NCI-H69 (cell line): Measurements from ENCODE around the gene TUBGCP3.
"Not testable (repeated sequence)": the region's sequence is repeated elsewhere in the genome, so short reads cannot be mapped to it uniquely, and the experiment has no call there.

Source experiments
- DNase-seq: peaks from one replicate; lab custom pipeline; 2025; lab: John Stamatoyannopoulos, UW

Gene TUBGCP3

DNA sequence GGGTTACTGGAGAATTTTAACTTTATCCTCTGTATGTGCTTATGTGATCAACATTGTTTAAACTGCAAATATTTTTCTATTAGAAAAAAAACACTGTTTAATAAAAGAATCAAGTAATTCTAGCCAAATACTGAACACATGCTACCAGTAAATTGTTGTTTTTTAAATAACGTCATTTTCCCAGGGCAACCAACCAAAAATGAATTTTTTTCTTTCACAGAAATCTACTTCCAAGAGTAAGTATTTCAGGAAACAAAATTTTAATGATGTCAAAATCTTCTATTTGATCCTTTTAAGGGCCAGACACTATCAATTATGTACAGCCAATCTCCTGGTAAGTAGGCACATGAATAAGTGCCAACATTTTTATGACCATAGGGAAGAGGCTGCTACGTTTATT lies 57.1 kb downstream of the TUBGCP3 start:
- DNase-seq: no peak

GRCh38 chr13:112529216-112529615 lies 58.7 kb downstream of the TUBGCP3 start:
- DNase-seq: no peak

DNA sequence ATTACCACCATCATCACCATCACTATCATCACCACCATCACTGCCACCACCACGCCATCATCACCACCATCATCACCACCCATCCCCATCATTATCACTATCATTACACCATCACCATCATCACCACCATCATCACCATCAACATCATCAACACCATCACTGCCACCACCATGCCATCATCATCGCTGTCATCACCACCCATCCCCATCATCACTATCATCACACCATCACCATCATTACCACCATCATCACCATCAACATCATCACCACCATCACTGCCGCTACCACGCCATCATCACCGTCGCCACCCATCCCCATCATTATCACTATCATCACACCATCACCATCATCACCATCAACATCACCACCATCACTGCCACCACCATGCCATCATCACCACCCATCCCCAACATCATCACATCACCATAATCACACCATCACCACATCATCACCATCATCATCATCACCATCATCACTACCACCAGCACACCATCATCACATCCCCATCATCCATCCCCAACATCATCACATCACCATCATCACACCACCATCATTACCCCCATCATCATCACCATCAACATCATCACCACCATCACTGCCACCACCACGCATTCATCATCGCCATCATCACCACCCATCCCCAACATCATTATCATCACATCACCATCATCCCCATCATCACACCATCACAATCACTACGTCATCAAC lies 61.7 kb downstream of the TUBGCP3 start:
- DNase-seq: no peak

- DNase-seq: no peak
Measured at GRCh38 chr13:112525356-112525945, 62.5 kb downstream of the TUBGCP3 start.

GRCh38 chr13:112522578-112522977 lies 65.4 kb downstream of the TUBGCP3 start:
- DNase-seq: no peak

DNA sequence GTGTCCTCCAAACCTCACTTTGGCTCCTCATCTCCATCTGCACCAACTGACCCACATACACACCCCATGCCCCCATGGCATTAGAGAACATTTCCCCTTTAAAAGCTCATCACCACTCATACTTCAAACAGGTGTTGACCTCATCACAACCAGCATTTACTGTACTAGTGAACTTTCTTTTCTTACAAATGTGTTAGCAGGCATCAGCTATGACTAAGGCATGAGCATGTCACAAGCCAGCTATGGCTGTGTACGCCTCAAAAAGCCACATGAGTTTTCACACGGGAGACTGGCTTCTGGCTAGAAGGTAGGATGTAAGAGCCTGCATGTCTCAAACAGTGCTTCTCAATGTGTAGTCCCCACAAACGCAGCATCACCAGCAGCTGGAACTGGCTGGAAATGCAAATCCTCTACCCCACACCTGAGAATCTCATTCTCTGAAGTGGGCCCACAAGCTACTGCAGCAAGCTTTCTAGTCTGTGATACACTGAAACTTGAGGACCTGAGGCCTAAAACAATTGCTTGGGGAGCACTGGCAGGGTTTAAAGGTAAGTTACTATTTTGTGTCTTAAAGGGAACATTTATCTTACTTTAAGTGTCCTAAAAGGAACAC lies 66.8 kb downstream of the TUBGCP3 start:
- DNase-seq: no peak

DNA sequence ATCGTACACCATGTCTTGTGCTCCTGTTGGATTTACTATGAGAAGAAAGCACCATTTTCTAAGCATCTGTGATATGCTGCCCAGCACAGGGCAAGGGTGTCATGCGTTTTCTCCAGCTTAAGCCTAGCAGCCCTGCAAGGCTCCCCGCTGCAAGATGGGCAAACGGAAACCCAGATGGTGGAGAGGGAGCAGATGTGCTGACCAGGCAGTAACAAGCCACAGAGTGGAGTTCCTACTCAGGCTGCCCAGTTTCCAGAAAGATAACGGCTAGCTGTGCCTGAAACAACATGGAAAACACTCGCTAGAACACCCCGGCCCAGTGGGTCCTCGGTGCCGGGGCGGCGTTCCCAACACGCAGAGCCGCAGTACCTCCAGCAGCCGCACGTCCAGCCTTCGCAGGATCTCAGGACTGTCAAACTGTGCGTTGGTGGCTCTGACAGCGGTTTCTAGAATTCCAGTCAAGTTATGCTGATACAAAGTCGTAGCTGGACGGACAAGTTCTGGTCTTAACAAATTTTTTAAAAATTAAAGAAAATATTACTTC lies 68.4 kb downstream of the TUBGCP3 start:
- no peak for DNase-seq

DNA sequence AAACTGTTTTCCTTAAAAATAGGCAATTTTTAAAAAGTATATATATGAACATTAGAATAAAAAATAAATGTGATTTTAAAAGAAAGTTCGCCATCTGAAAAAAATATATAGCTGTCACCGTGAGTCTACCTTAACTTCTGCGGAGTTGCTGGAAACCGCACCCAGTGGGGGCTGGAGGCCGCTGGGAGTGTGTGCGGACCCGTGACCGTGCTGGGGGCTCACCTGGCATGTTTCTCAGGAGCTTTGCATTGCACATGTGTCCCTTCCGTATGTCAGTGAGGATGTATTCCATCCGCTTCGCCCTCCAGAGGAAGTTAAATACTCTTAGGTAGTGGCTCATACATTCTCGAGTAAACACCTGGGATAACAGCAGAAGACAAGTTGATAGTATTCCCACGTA lies 71.7 kb downstream of the TUBGCP3 start:
- DNase-seq: no peak

GRCh38 chr13:112513761-112514160 lies 74.2 kb downstream of the TUBGCP3 start:
- no peak for DNase-seq

DNA sequence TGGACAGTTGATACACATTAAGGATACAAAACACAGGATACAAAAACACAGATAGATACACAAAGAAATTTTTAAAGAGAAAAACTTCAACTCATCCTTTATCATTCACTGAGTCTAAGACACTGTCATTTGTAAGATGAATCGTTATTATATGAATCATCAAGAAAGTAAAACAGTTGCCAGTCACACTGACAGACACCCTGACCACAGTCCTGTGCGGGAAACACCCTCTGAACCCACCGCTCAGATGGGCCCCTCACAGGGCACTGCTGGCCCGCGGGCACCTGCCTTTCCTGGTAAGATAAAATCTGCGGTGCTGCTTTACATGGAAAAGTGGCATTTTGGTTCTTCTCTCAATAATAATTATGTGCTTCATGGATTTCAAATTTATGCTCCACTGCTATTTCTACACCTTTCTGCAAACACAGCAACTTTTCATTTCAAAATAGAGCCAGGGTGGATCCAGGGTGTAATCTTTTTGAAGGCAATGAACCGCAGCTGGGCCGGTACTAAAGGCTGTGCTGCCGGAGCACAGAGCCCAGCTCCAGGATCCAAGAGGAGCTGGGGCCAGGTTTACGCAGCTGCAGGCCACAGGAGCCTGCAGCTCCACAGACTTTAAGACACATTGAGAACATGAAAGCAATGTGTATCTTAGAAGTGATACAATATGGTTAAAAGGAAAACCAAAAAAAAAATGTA lies 76.8 kb downstream of the TUBGCP3 start:
- no peak for DNase-seq

DNA sequence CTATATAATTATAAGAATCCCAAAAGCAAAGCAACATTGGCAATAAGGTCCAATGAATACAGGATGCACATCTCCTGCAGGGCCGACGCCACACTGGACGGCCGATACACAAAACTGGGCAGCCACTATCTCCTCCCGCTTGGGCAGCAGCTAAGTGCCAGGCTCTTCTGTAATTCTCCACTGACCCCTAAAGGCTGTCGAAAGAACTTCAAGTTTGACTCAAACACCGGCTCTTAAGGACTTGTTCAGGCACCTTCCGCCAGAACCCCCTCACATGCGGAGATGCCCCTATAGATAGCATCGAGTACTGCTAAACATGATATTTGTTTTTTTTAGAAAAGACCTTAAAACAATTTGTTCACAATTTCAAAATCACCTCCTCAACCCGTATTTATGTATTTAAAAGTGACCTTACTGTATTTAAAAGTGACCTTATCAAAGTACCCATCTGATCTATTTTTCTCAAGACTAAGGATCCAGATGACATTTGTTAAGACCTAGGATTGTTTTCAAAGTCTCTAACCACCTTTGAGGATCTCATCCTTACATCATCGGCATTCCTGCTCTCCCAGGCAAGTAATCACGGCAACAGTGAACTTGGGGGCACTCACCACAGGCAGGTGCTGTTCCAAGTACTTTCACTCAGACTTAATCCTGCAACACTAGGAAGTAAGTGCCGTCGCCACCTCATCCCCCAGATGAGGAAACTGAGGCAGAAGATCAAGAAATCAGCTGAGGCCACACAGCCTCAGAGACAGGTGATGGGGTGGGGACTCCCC lies 77.8 kb downstream of the TUBGCP3 start:
- peak; percentile 84 for DNase-seq

GRCh38 chr13:112509190-112509589 lies 78.8 kb downstream of the TUBGCP3 start:
- no peak for DNase-seq

DNA sequence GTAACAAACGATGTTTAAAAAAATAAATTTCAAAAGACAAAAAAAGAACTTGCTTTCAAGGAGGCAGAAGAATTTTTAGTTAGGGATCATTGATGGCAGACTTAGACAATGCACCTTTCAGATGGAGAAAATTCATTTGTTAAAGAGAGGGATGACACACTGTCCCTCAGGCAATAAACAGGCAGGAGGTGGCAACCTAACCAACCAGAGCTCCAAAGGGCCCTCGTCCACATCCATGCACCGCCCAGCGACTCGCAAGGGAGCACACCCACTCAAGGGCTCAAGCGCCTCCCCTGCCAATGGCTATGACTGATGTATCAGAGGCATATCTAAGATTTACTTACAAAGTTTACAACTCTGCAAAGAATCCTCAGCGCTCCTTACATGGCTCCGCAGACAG lies 81.9 kb downstream of the TUBGCP3 start:
- DNase-seq: no peak

DNA sequence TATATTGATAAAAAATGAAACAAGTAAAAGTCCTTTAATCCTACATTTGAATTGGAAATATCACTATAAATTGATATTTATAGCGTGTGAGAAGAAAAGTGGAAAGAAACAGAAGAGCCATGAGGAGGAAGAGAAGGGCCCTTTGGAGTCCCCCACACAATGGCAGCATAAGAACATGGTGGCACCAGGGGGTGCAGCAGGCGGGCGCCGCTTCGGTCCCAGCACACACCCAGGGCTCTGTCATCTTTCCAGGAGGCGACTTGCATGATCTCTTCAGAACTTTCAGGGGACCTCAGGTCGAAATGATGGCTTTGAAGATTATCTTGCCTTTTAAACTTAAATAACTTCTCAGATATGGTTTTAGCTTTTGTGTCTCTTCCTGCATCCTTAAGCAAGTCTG lies 91.8 kb downstream of the TUBGCP3 start:
- no peak for DNase-seq

GRCh38 chr13:112495465-112495864 lies 92.5 kb downstream of the TUBGCP3 start:
- no peak for DNase-seq

DNA sequence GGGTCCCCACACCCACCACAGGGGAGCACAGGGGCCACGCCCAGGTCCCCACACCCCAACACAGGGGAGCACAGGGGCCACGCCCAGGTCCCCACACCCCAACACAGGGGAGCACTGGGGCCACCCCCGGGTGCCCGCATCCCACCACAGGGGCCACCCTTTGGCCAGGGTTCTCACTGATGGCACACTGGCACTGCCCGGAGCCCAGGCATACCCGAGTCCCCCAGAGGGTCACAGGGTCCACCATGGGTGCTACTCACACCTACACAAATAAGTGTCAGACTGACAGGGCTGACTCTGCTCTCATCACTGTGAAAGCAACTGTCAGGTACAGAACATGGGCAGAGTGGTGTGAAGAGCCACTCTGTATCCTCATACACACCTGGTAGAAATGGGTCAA lies 98.8 kb downstream of the TUBGCP3 start:
- no peak for DNase-seq

GRCh38 chr13:112488343-112489050 lies 99.5 kb downstream of the TUBGCP3 start:
- DNase-seq: not testable (repeated sequence)

GRCh38 chr13:112487127-112487517 lies 100.8 kb downstream of the TUBGCP3 start:
- DNase-seq: no peak

GRCh38 chr13:112486386-112487126 lies 101.4 kb downstream of the TUBGCP3 start:
- no peak for DNase-seq

- not testable (repeated sequence) for DNase-seq
Measured at GRCh38 chr13:112485814-112486213, 102.1 kb downstream of the TUBGCP3 start.
